ENCODE measurements around the gene THOP1.

DNA sequence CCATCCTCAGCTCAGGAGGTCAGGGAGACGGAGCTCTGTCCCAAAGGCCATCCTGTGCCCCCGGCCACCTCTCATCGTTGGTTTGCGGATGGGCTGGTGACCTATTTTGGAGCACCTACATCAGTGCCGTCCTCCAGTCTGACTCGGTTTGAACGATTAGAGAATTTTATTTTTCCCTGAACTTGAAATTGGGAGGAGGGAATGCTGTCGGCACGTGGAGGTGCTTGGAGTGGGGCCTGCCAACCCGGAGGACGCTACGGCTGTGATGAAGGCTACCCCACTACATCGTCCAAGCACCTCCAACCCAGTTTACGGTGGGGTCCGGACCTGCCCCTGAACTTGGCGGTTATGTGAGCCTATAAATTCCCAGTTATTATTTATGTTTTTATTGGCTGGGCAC, 31.3 kb downstream of the THOP1 start:
- TF ChIP-seq, protein P1, sequence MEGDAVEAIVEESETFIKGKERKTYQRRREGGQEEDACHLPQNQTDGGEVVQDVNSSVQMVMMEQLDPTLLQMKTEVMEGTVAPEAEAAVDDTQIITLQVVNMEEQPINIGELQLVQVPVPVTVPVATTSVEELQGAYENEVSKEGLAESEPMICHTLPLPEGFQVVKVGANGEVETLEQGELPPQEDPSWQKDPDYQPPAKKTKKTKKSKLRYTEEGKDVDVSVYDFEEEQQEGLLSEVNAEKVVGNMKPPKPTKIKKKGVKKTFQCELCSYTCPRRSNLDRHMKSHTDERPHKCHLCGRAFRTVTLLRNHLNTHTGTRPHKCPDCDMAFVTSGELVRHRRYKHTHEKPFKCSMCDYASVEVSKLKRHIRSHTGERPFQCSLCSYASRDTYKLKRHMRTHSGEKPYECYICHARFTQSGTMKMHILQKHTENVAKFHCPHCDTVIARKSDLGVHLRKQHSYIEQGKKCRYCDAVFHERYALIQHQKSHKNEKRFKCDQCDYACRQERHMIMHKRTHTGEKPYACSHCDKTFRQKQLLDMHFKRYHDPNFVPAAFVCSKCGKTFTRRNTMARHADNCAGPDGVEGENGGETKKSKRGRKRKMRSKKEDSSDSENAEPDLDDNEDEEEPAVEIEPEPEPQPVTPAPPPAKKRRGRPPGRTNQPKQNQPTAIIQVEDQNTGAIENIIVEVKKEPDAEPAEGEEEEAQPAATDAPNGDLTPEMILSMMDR (IDR thresholded peaks at IDR 0.05), result no peak
- TF ChIP-seq REST (IDR thresholded peaks at IDR 0.05; ENCODE audit: insufficient read depth in 1 of 2, low read depth in 2 of 2, low read length in 1 of 2), result no peak

All from Panc1 (cell line).